Left renal pelvis (tissue), 4 donors: Measurements from ENCODE around the gene VIPR2. TPM values are rescaled to one million over a fixed set of nuclear protein-coding genes. Genes with fewer than 3 reads are reported as not detected.
"Not testable (repeated sequence)": the region's sequence is repeated elsewhere in the genome, so short reads cannot be mapped to it uniquely, and the experiment has no call there.

ENCODE experiments used
- DNase-seq, 4 donors: peaks; one replicate each; pipeline ENCODE4 v3.0.0-alpha.2; 2013; ENCODE audit warnings: low read depth in 4 of 4, low spot score in 3 of 4
- polyA plus RNA-seq, 4 donors: library from polyadenylated mRNA; unstranded; fragments of 120-200 nt; gene quantifications; one replicate each; pipeline ENCODE4 v1.2.1, GENCODE V29; 2013; ENCODE audit not compliant: insufficient read length in 4 of 4

The VIPR2 gene
- polyA plus RNA-seq, 4 donors, result 2.7 to 13.3 (median 3.4) TPM

GRCh38 chr7:159140170-159140910 lies 4.3 kb downstream of the VIPR2 start:
- DNase-seq, result no peak

GRCh38 chr7:159139639-159140038 lies 5.0 kb downstream of the VIPR2 start:
- no peak for DNase-seq

- DNase-seq, result no peak
Observed at GRCh38 chr7:159139202-159139601, 5.5 kb downstream of the VIPR2 start.

GRCh38 chr7:159138508-159138907 lies 6.2 kb downstream of the VIPR2 start:
- DNase-seq, result no peak

- no peak for DNase-seq
Observed at GRCh38 chr7:159137906-159138305, 6.8 kb downstream of the VIPR2 start.

- DNase-seq, result no peak
Observed at GRCh38 chr7:159136846-159137245, 7.8 kb downstream of the VIPR2 start.

GRCh38 chr7:159136442-159136841 lies 8.2 kb downstream of the VIPR2 start:
- DNase-seq, result no peak

GRCh38 chr7:159136013-159136412 lies 8.7 kb downstream of the VIPR2 start:
- no peak for DNase-seq

GRCh38 chr7:159132670-159133443 lies 11.8 kb downstream of the VIPR2 start:
- DNase-seq, result not testable (repeated sequence)

- DNase-seq, result no peak
Observed at GRCh38 chr7:159130820-159131219, 13.8 kb downstream of the VIPR2 start.

GRCh38 chr7:159130199-159130775 lies 14.4 kb downstream of the VIPR2 start:
- DNase-seq, result no peak

GRCh38 chr7:159128767-159129166 lies 15.9 kb downstream of the VIPR2 start:
- DNase-seq, result no peak

GRCh38 chr7:159127691-159128642 lies 16.7 kb downstream of the VIPR2 start:
- DNase-seq, result no peak

- DNase-seq, result no peak
Observed at GRCh38 chr7:159126311-159127260, 18.1 kb downstream of the VIPR2 start.

- DNase-seq, result no peak
Observed at GRCh38 chr7:159125955-159126270, 18.8 kb downstream of the VIPR2 start.

- DNase-seq, result no peak
Observed at GRCh38 chr7:159125104-159125954, 19.3 kb downstream of the VIPR2 start.

GRCh38 chr7:159123793-159124192 lies 20.9 kb downstream of the VIPR2 start:
- DNase-seq, result not testable (repeated sequence)

- DNase-seq, result not testable (repeated sequence)
Observed at GRCh38 chr7:159123294-159123693, 21.4 kb downstream of the VIPR2 start.

- no peak for DNase-seq
Observed at GRCh38 chr7:159122276-159122675, 22.4 kb downstream of the VIPR2 start.
